MG63 (cell line): ENCODE data around the gene RILP. TPM values are rescaled to one million over a fixed set of nuclear protein-coding genes. Genes with fewer than 3 reads are reported as not detected.
A peak's percentile ranks its signal among the peaks of the same experiment; 100 is the strongest.

Source experiments
- DNase-seq: peaks from one replicate; pipeline ENCODE4 v3.0.0-alpha.2; 2020
- H3K27me3 ChIP-seq: fragments of 250-450 bp; sonication (Bioruptor Pico); 2 replicates; pipeline ENCODE4 v1.5.1; 2020; ENCODE audit warnings: mild to moderate bottlenecking, moderate library complexity
- H3K36me3 ChIP-seq: fragments of 250-450 bp; sonication (Bioruptor Pico); 2 replicates; pipeline ENCODE4 v1.5.1; 2020; ENCODE audit warnings: mild to moderate bottlenecking, moderate library complexity
- H3K4me3 ChIP-seq: fragments of 250-450 bp; sonication (Bioruptor Pico); 2 replicates; pipeline ENCODE4 v1.5.1; 2020; ENCODE audit warnings: mild to moderate bottlenecking, moderate library complexity
- H3K9me3 ChIP-seq: fragments of 250-450 bp; sonication (Bioruptor Pico); 2 replicates; pipeline ENCODE4 v1.5.1; 2020; ENCODE audit warnings: mild to moderate bottlenecking, moderate library complexity
- total RNA-seq: library from RNA; depleted of rRNA; stranded (reverse); fragments of >200 nt; shearing (Covaris generic); gene quantifications from 2 replicates; pipeline ENCODE4 v1.2.3, GENCODE V29; 2014; ENCODE audit warnings: low replicate concordance

The RILP gene
- total RNA-seq, 1 experiment from 2014 or later, result 4.6 TPM

DNA sequence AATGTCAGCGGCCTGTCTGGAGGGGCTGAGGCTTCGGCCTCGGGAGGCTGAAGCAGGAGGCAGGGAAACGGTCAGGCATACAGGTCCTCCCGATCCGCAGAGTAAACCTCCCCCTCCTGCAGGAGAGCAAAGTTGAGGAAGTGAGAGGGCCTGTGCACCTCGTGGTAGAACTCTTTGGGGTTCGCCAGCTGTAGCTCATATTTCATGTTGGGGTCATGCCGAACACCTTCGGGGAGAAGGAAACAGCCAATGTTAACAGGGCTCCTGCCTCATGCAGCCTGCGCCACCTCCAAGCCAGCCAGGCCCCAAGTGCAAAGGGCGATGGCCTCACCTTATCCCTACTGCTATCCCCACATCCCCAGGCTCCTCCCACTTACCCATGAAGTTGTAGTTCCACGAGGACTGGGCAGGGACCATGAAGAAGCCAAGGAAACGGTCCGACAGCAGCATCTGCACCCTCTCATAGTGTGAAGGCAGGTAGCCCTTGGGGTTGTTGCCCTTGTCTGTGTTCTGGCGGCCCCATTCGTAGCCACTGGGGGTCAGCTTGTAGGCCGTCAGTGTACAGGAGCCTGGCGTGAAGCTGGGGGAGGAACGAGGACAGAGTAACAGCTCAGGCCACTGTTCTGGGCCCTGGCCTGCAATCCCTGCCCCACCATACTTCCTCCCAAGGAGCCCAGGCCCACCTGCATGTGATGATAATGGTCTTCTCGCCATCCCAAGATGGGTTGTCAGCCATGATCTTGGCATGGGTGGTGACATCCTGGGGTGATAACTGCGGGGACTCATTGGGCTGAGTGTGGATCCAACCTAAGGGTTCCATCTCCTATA is 1.3 kb upstream of the RILP start:
- H3K27me3 ChIP-seq, result no peaks in the 10 kb centered on the region
- no peak for DNase-seq
- no peaks in the 10 kb centered on the region for H3K9me3 ChIP-seq
- no peak overlapping the region for H3K4me3 ChIP-seq
- peaks cover 32% of the 10 kb centered on the region for H3K36me3 ChIP-seq

DNA sequence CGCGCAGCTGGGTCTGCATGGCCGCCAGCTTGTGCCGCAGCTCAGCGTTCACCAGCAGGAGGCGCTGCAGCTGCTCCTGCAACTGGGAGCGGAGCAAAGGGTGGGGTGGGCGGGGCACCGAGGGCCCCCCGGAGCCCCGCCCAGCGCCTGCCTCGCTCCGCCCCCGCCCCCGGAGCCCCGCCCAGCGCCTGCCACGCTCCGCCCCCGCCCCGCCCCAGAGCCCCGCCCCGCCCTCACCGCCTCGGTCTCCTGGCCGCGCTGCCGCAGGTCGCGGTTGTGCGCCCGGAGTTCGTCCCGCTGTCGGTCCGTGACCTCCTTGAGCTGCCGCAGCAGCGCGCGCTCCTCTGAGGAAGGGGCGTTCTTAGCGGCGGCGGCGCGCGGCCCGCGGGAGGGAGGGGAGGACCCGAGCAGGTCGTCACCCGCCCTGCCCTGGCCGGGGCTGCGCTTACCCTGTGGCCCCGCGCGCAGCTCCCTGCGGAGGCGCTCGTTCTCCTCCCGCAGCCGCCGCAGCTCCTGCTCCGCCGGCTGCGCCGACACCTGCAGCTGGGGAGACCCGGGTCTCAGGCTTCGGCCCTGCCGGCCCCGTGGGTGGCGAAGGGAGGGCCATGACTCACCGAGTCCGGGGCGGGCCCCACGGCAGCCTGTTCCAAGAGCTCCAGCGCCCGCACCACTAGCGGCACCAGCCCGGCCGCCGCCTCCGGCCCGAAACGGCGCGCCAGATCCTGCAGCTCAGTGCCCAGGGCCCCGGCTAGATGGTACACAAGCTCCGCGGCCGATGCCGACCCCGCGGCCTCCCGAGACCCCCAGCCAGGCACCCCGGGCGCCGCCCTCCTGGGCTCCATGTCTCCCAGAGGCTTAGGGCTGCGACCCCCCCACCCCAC is 463 bp downstream of the RILP start:
- Histone ChIP-seq H3K27me3 (no peaks in the 10 kb centered on the region), H3K36me3 (peaks cover 26% of the 10 kb centered on the region), H3K9me3 (no peaks in the 10 kb centered on the region), H3K4me3 (peak overlapping the region; percentile 49)
- peak; percentile 86 for DNase-seq

DNA sequence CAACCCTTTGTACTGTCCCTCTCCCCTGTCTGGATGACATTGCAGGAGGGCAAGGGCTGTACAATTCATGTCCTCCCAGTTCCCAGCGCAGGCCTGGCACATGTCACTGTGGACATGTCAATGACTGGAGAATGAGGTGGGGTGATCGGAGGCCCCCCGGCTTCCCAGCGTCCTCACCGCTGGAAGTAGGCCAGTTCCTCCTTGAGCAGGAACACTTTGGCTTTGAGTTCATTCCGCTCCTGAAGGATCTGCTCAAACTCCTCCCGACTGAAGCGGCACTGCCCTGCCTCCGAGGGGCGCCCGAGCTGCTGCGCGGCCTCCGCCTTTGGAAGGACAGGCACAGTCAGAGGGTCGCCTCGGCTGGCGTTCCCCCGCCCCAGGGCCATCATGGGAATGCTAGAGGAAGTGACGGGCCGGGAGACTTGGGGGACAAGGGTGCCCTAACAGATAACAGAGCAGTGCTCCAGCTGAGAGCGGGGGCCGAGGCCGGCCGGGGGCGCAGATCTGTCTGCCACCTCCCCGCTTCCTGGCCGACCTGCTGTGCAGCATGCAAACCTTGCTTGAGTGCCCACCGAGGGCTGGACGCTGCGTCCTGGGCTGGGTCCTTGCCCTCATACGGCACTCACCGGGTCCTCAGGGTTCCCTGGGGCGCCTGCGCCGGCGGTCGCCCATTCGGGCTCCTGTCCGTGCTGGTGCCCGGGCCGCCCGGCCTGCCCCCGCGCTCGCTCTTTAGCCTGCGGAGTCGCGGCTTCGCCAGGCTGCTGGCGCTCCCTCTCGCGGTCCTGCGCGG is 1.3 kb downstream of the RILP start:
- Histone ChIP-seq H3K36me3 (peaks cover 18% of the 10 kb centered on the region), H3K27me3 (no peaks in the 10 kb centered on the region), H3K4me3 (peak overlapping the region; percentile 40), H3K9me3 (no peaks in the 10 kb centered on the region)
- DNase-seq, result no peak

DNA sequence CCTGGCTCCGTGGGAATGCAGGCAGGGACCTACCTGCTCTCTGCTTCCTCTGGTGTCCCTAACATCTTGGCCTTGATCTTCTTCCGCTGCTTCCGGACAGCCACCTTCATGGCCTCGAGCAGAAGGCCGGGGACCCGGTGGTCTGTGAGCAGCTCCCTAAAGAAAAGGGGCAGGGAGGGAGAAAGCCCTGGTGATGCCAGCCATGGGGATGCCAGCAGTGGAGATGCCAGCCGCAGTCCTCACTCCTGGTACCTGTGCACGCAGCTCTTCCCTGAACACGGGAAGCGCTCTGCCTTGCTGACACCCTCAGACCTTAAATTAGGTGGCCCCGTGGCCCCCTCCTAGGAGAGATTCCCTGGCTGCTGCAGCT is 1.9 kb downstream of the RILP start:
- Histone ChIP-seq H3K27me3 (no peaks in the 10 kb centered on the region), H3K9me3 (no peaks in the 10 kb centered on the region), H3K4me3 (no peak overlapping the region), H3K36me3 (peaks cover 12% of the 10 kb centered on the region)
- no peak for DNase-seq

DNA sequence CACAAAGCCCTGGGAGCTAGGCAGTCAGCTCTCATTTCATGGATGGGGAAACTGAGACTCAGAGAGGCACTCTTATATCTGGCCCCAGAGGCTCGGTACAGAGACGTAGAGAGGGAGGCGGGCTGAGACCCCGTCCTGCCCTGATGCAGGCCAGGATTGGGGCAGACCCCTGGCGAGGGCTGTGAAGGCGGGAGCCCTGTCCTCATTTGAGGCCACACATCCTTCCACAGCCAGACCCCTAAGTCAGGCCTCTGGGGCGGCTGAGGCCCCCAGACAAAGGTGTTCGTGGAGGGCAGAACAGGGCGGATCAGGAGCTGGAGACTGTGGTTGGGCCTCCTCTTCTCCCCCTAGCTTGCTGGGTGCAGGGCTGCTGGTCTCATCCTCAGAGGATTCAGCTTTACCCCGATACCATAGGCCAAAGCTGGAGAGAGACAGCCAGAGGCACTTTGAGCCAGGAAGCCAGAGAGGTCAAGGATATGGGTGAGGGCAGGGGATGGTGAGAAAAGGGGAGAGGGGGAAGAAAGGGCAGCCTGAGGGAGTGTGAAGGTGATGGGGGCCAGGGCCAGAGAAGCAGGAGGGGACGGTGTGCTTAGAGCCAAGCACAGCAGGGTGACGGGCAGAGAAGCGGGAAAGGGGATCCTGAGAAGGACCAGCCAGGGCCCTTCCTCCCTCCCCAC is 3.3 kb downstream of the RILP start:
- H3K36me3 ChIP-seq, result peaks cover 6% of the 10 kb centered on the region; the same call in 1 of the 2 replicates
- H3K4me3 ChIP-seq, result no peak overlapping the region
- H3K9me3 ChIP-seq, result no peaks in the 10 kb centered on the region
- no peaks in the 10 kb centered on the region for H3K27me3 ChIP-seq
- DNase-seq, result no peak

DNA sequence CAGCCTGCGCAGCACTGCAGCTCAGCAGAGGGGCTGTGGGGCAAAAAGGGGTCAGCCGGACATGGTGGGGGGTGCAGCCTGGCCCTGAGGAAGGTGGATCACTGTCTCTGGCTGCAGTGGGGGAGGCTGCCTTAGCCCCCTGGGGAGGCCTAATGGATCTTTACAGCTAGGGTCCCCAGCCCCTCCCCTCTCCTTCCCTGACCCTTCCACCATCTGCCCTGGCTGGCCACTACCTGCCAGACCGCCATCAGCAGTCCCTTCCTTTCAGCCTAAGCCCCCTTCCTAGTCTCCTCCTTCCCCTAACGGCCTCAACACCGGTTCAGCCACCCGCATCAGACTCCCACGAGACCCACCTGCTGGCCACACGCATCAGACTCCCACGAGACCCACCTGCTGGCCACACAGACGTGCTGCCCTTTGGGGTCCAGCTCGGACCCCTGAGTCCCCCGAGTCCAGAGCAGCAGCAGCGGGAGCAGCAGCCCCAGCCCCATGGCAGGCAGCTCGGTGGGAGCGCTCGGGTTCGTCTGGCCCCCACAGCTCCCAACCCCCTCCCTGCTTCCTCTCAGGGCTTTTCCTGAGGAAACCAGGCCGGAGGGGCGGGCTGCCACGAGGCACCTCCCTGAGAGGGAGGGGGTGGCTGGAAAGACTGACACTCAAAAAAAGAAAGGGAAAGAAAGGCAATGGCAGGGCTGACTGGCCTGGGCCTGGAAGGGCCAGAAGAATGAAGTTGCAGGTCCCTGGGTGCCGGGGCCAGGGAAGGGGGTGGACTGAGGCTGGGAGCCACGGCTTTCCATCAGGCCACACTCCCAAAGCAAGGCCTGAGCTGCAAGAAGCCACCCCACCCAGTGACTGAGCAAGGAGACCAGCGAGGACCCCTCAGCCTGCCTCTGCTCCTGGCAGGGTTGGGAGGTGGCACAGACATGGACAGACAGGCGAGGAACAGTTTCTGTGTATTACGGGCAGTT is 4.2 kb downstream of the RILP start, which contains the start of gene SCARF1:
Gene SCARF1 (minus strand): TSS at position 526 of the 965 bp plus-strand sequence. CDS start 35 bp downstream, at position 491.
- Histone ChIP-seq H3K27me3 (no peaks in the 10 kb centered on the region), H3K36me3 (no peaks in the 10 kb centered on the region), H3K9me3 (no peaks in the 10 kb centered on the region), H3K4me3 (no peak within 1 kb of the TSS)
- no peak for DNase-seq

DNA sequence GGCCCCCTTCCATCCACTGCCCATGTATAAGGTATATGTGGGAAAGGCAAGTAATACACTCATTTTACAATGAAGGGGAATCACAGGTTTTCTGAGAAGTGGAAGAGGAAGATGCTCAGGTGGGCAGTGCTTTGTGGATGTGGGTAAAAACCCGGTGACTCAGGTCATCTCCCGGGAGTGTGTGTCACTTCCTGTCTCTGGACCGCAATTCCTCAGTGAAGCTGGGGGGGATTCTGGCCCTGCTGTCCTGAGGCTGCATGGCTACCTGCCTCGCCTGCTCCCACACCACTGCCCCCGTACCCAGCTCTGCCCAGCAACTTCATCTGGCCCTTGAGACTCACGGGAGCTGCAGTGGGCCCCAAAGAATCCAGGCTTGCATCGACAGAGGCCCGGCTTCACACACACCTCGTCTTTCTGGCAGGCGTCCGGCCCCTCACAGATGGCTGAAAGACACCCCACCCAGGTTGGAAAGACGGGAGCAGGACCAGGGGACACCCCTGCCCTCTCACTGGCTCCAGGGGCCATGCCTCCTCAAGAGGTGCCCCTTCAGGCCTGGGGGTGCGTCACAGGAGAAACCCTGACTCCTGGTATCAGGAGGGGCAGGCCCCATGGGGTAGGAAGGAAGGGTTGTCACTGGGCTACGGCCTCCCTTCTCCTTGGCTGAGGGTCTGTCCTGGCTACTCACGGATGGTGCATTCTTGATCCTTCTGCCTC is 5.0 kb downstream of the RILP start:
- no peak for DNase-seq
- Histone ChIP-seq H3K9me3 (no peaks in the 10 kb centered on the region), H3K27me3 (no peaks in the 10 kb centered on the region), H3K4me3 (no peak overlapping the region), H3K36me3 (no peaks in the 10 kb centered on the region)

DNA sequence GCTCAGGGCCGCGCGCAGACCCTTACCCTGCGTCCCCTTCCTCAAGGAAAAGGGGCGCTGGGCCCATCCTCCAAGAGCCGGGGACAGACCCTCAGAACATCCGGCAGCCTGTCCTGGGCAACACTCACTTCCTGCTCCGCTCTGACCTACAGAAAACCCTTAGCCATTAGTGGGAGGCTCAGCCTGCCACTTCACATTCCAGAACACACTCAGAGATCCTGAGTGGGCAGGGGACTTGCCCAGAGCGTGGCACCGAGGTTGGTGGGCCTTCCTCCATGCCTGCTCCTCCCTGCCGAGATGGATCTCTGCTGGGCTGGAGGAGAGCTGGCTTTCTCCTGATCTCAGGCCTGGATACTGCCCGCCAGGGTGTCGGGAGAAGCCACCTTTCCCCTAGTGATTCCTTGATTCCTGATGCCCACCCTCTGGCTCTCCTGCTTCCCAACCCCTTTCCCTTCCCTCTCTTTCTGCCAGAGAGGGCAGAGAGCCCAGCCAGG is 5.6 kb downstream of the RILP start:
- H3K9me3 ChIP-seq, result no peaks in the 10 kb centered on the region
- no peaks in the 10 kb centered on the region for H3K27me3 ChIP-seq
- no peak for DNase-seq
- no peak overlapping the region for H3K4me3 ChIP-seq
- H3K36me3 ChIP-seq, result no peaks in the 10 kb centered on the region

DNA sequence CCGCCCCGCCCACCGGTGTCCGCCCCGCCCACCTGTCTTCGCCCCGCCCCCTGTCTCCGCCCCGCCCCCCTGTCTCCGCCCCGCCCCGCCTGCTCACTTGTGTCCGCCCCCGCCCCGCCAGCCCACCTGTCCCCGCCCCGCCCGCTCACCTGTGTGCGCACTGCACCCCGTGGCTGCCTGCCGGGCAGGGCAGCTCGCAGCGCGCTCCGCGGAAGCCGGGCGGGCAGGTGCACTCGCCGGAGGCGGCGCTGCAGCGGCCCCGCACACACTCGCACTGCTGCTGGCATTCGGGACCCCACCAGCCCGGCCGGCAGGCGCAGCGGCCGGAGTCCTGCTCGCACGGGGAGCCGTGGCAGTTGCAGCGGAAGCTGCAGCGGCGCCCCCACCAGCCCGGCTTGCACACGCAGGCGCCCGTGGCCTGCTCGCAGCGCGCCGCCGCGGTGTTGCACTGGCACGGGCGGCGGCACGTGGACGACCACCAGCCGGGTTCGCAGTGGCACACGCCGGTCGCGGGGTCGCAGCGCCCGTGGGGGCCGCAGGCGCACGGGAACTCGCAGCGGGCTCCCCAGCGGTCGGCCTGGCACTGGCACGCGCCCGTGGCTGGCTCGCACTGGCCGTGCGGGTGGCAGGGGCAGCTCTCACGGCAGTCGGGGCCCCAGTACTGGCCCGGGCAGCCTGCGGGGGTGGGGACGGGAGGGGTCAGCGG is 6.2 kb downstream of the RILP start:
- Histone ChIP-seq H3K36me3 (no peaks in the 10 kb centered on the region), H3K9me3 (no peaks in the 10 kb centered on the region), H3K4me3 (no peak overlapping the region), H3K27me3 (no peaks in the 10 kb centered on the region)
- no peak for DNase-seq

DNA sequence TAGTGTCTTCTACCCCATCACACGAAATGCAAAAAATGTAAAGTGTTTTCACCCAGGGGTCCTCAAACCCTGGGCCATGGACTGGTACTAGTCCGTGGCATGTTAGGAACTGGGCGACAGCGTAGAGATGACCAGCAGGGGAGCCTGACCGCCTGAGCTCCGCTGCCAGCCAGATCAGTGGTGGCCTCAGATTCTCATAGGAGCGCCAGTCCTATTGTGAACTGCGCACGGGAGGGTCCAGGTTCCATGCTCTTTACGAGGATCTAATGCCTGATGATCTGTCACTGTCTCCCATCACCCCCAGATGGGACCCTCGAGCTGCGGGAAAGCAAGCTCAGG is 8.6 kb downstream of the RILP start:
- H3K36me3 ChIP-seq, result no peaks in the 10 kb centered on the region
- no peaks in the 10 kb centered on the region for H3K9me3 ChIP-seq
- no peak for DNase-seq
- H3K4me3 ChIP-seq, result no peak overlapping the region
- no peaks in the 10 kb centered on the region for H3K27me3 ChIP-seq

DNA sequence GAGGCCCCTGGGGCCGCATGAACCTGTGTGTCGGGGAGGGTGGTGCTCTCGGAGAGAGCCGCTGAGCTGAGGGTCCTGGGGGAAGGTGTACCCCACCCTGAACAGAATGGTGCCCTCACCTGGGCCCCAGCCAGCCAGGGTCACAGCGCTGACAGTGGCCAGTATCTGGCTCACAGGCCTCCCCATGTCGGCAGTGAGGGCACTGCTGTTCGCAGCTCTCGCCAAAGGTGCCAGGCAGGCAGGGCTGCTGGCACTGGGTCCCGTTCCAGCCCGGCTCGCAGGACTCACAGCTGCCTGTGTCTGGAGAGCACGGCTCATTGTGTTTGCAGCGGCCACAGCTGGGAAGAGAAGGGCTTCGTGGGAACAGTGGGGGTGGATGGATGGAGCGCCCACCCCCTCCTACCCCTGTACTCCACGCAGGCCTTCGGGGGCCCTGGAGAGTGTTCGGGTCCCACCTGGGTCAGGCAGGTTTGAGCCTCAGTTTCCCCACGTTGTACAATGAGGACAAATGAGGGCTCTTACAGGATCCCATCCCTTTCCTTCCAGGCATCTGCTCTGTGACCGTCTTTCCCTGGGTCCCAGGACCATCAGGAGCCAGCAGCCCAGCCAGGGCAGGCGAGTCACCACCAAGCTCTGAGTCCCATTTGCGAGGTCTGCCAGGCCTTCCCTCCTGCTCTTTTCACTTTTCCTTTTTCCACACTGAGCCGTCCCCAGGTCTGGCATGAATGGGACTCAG is 9.2 kb downstream of the RILP start:
- Histone ChIP-seq H3K36me3 (no peaks in the 10 kb centered on the region), H3K27me3 (no peaks in the 10 kb centered on the region), H3K9me3 (no peaks in the 10 kb centered on the region), H3K4me3 (no peak overlapping the region)
- DNase-seq, result peak; percentile 28

DNA sequence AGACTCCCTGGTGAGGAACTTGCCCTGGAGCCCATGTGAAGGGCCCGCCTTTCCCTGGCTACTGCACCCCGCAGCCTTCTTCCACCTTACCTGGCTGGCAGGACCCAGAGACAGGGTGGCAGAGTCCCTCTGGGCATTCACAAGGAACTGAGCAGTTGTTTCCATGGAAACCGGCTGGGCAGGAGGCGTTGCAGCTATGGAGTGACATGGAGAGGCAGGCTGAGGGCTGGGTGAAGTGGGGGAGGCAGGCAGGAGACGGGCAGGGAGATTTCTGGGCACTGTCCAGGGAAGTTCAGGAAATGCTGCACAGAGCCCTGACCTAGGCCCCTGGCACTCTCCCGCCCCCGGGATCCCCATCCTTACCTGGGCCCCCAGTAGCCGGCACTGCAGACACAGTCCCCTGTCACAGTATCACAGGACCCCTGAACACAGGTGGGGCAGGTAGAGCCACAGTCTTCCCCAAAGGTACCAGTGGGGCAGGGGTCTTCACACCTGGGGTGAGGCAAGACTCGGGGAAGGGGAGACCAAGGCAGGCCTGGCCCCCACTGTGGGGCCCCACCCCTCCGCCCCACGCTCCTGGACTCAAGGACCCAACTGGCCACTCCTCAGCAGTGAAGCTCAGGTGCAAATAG is 10.0 kb downstream of the RILP start:
- Histone ChIP-seq H3K9me3 (no peaks in the 10 kb centered on the region), H3K36me3 (no peaks in the 10 kb centered on the region)
- no peak for DNase-seq

DNA sequence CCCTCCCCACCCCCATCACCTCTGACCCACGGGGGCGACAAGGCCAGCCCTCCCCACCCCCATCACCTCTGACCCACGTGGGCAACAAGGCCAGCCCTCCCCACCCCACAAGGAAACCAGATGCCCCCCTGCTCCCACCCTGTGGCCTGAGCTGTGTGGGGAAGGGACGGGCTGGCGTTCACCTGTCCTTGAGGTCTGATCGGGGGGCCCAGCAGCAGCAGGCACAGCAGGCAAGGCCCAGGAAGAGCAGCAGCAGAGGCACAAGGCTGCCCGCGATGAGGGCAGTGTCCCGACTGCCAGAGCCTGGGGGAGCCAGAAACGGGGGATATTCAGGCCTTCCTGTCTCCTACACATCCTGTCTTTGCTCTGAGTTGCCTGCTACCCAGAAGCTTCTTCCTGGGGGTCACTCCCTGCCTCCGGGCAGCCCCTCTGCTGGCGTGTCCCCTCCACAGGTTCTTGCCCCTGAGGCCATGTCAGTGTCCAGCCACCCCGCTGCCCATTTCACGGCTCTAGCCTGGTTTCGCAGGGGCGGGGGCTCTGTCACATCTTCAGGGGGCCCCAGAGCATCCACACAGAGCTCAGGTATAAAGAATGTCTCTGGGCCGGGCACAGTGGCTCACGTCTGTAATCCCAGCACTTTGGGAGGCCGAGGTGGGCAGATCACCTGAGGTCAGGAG is 10.9 kb downstream of the RILP start:
- H3K4me3 ChIP-seq, result no peak overlapping the region
- H3K36me3 ChIP-seq, result no peaks in the 10 kb centered on the region
- H3K27me3 ChIP-seq, result no peaks in the 10 kb centered on the region
- DNase-seq, result no peak
- H3K9me3 ChIP-seq, result no peaks in the 10 kb centered on the region

More for the DNA sequence above, 10.0 kb downstream of the RILP start:
- H3K4me3 ChIP-seq, result no peak overlapping the region
- H3K27me3 ChIP-seq, result no peaks in the 10 kb centered on the region
